Motor neuron (in vitro differentiated cells): Measurements from ENCODE around the gene AFF2. TPM values are rescaled to one million over a fixed set of nuclear protein-coding genes. Genes with fewer than 3 reads are reported as not detected.
"Not testable (repeated sequence)": the region's sequence is repeated elsewhere in the genome, so short reads cannot be mapped to it uniquely, and the experiment has no call there.

ENCODE experiments used
- ATAC-seq, 8 experiments: fragments of 200-7000 bp; cut with Tn5 transposase; replicated peaks in 6 of 8; 2 replicates each; pipeline ENCODE4 v1.8.0; 2021; ENCODE audit warnings: mild to moderate bottlenecking in 8 of 8, moderate library complexity in 8 of 8
- H3K27ac ChIP-seq, 2 donors: fragments of 250-450 bp; sonication (Bioruptor Pico); 2 replicates each; pipeline ENCODE4 v1.9.0; 2021; ENCODE audit warnings: antibody characterized with exemption in 2 of 2, mild to moderate bottlenecking in 2 of 2, moderate library complexity in 1 of 2
- H3K4me1 ChIP-seq, 2 donors: fragments of 250-450 bp; sonication (Bioruptor Pico); replicated peaks in 1 of 2; 2 replicates each; pipeline ENCODE4 v1.6.1; 2021; ENCODE audit warnings: antibody characterized with exemption in 2 of 2, mild to moderate bottlenecking in 2 of 2, moderate library complexity in 1 of 2
- H3K4me3 ChIP-seq, 5 donors: fragments of 250-450 bp; sonication (Bioruptor Pico); 2 replicates each; pipeline ENCODE4 v1.9.0; 2021; ENCODE audit warnings: antibody characterized with exemption in 5 of 5, mild to moderate bottlenecking in 5 of 5, moderate library complexity in 4 of 5
- WGBS, 10 experiments: fragments of 450-650 bp; shearing (Covaris generic); methylation state at CpG; one replicate each; pipeline ENCODE4 v1.0.0; 2022; 5-methylcytosine and 5-hydroxymethylcytosine counted together
- in situ Hi-C, 9 experiments: fragments of 400-800 bp; cut with MboI; loops; one replicate each; pipeline ENCODE4 v1.15.0; 2021; ENCODE audit warnings: low sequenced_read_pairs in 9 of 9, low pct_unique_long_range_greater_than_20kb in 2 of 9; ENCODE audit not compliant: unreplicated experiment in 9 of 9
- total RNA-seq, 8 experiments: library from RNA; unstranded; fragments of 300-600 nt; gene quantifications; 2 replicates each; pipeline versions ENCODE4 v1.2.3 to v1.2.4, GENCODE V29; 2022

AFF2 gene
- total RNA-seq, 8 experiments from 2014 or later: 4.1 to 85.1 (median 29.1) TPM

GRCh38 chrX:148867596-148867995 is 367.2 kb downstream of the AFF2 start:
- no peak overlapping the region for H3K27ac ChIP-seq
- in situ Hi-C loops: no loop called here

GRCh38 chrX:148871422-148872160 is 371.2 kb downstream of the AFF2 start:
- ATAC-seq: no peak
- Histone ChIP-seq H3K27ac (no peak overlapping the region), H3K4me3 (no peak overlapping the region), H3K4me1 (no peaks in the 10 kb centered on the region)
- 32 to 100% (median 48%) methylated on average over 1 to 4 of the region's 7 CpGs; no CpG with 5 or more reads in 2 of the 10 experiments for WGBS, 10 experiments
- in situ Hi-C loops: no loop called here

More at GRCh38 chrX:148867596-148867995, 367.2 kb downstream of the AFF2 start:
- no peak overlapping the region for H3K4me3 ChIP-seq
- peaks cover 10 to 17% of the 10 kb centered on the region in 2 donors for H3K4me1 ChIP-seq
- WGBS, 10 experiments: 31 to 100% (median 62%) methylated on average over 1 to 2 of the region's 2 CpGs; no CpG with 5 or more reads in 7 of the 10 experiments
- ATAC-seq: peak in 1 of 8 experiments; percentile 26

- Histone ChIP-seq H3K4me1 (no peaks in the 10 kb centered on the region), H3K27ac (no peak overlapping the region), H3K4me3 (no peak overlapping the region)
- no peak for ATAC-seq
- 71% methylated on average over 1 of the region's 1 CpG; no CpG with 5 or more reads in 9 of the 10 experiments for WGBS, 10 experiments
- in situ Hi-C loops: no loop called here
These were observed 371.7 kb downstream of the AFF2 start for GRCh38 chrX:148872161-148872535.

GRCh38 chrX:148872881-148873280 is 372.5 kb downstream of the AFF2 start:
- WGBS, 10 experiments: 50 to 80% (median 59%) methylated on average over 1 to 2 of the region's 4 CpGs; no CpG with 5 or more reads in 6 of the 10 experiments
- in situ Hi-C loops: no loop called here

GRCh38 chrX:148874636-148875246 is 374.3 kb downstream of the AFF2 start:
- 0 to 100% (median 73%) methylated on average over 1 to 3 of the region's 3 CpGs; no CpG with 5 or more reads in 6 of the 10 experiments for WGBS, 10 experiments
- H3K4me1 ChIP-seq: no peaks in the 10 kb centered on the region
- peak in 4 of 8 experiments; percentile 50 to 87 (median 72) for ATAC-seq
- H3K27ac ChIP-seq: no peak overlapping the region
- H3K4me3 ChIP-seq: no peak overlapping the region
- in situ Hi-C loops: no loop called here

More at GRCh38 chrX:148872881-148873280, 372.5 kb downstream of the AFF2 start:
- H3K4me3 ChIP-seq: no peak overlapping the region
- H3K27ac ChIP-seq: no peak overlapping the region
- no peaks in the 10 kb centered on the region for H3K4me1 ChIP-seq
- ATAC-seq: no peak

GRCh38 chrX:148878371-148878770 is 378.0 kb downstream of the AFF2 start:
- in situ Hi-C loops: no loop called here
- Histone ChIP-seq H3K4me1 (no peaks in the 10 kb centered on the region), H3K27ac (no peak overlapping the region), H3K4me3 (no peak overlapping the region)
- 0 to 87% (median 80%) methylated on average over 1 to 5 of the region's 5 CpGs; no CpG with 5 or more reads in 5 of the 10 experiments for WGBS, 10 experiments
- ATAC-seq: peak in 1 of 8 experiments; percentile 38

GRCh38 chrX:148885203-148885602 is 384.8 kb downstream of the AFF2 start:
- Histone ChIP-seq H3K27ac (no peak overlapping the region), H3K4me3 (no peak overlapping the region), H3K4me1 (no peaks in the 10 kb centered on the region)
- in situ Hi-C loops: no loop called here
- no peak for ATAC-seq
- 40 to 57% methylated on average over 2 of the region's 3 CpGs; no CpG with 5 or more reads in 8 of the 10 experiments for WGBS, 10 experiments

GRCh38 chrX:148893395-148893794 is 393.0 kb downstream of the AFF2 start:
- Histone ChIP-seq H3K27ac (no peak overlapping the region), H3K4me1 (no peaks in the 10 kb centered on the region), H3K4me3 (no peak overlapping the region)
- ATAC-seq: no peak
- in situ Hi-C loops: no loop called here

- H3K27ac ChIP-seq: no peak overlapping the region
- no peak for ATAC-seq
- in situ Hi-C loops: no loop called here
These were observed 402.2 kb downstream of the AFF2 start for GRCh38 chrX:148902581-148902980.

GRCh38 chrX:148903176-148903575 is 402.8 kb downstream of the AFF2 start:
- ATAC-seq: peak in 3 of 8 experiments; percentile 44 to 56 (median 46)

More at GRCh38 chrX:148902581-148902980, 402.2 kb downstream of the AFF2 start:
- no peak overlapping the region for H3K4me3 ChIP-seq
- H3K4me1 ChIP-seq: peaks cover 11 to 23% of the 10 kb centered on the region in 2 donors

GRCh38 chrX:148904421-148905111 is 404.1 kb downstream of the AFF2 start:
- WGBS, 10 experiments: 5 to 83% (median 53%) methylated on average over 1 to 2 of the region's 3 CpGs; no CpG with 5 or more reads in 5 of the 10 experiments
- H3K4me1 ChIP-seq: peaks cover 11 to 23% of the 10 kb centered on the region in 2 donors
- no peak overlapping the region for H3K4me3 ChIP-seq
- ATAC-seq: peak in 3 of 8 experiments; percentile 14 to 82 (median 16)
- H3K27ac ChIP-seq: no peak overlapping the region
- in situ Hi-C loops: no loop called here

More at GRCh38 chrX:148903176-148903575, 402.8 kb downstream of the AFF2 start:
- Histone ChIP-seq H3K27ac (no peak overlapping the region), H3K4me3 (no peak overlapping the region), H3K4me1 (peaks cover 11 to 23% of the 10 kb centered on the region in 2 donors)
- 33 to 100% (median 44%) methylated on average over 1 to 3 of the region's 3 CpGs; no CpG with 5 or more reads in 4 of the 10 experiments for WGBS, 10 experiments
- in situ Hi-C loops: no loop called here

GRCh38 chrX:148905400-148905799 is 405.0 kb downstream of the AFF2 start:
- in situ Hi-C loops: no loop called here
- H3K4me1 ChIP-seq: peaks cover 11 to 23% of the 10 kb centered on the region in 2 donors
- H3K27ac ChIP-seq: no peak overlapping the region
- no peak overlapping the region for H3K4me3 ChIP-seq
- 0% methylated on average over 1 of the region's 5 CpGs; no CpG with 5 or more reads in 8 of the 10 experiments for WGBS, 10 experiments
- ATAC-seq: peak in 3 of 8 experiments; percentile 41 to 70 (median 61)

GRCh38 chrX:148906628-148907027 is 406.2 kb downstream of the AFF2 start:
- ATAC-seq, H3K27ac ChIP-seq, H3K4me3 ChIP-seq, in situ Hi-C loops: not testable (repeated sequence)
- WGBS, 10 experiments: 17 to 100% methylated on average over 1 of the region's 11 CpGs; no CpG with 5 or more reads in 8 of the 10 experiments
- peaks cover 11 to 23% of the 10 kb centered on the region in 2 donors for H3K4me1 ChIP-seq
